AG04450 (cell line): ENCODE results near the gene NCAPD2. TPM values are rescaled to one million over a fixed set of nuclear protein-coding genes. Genes with fewer than 3 reads are reported as not detected.

ENCODE experiments used
- CTCF ChIA-PET: fragments of 300-600, 350-600 bp; formaldehyde crosslinking; extraction: SDS; loops from one replicate; lab custom pipeline; 2022; ENCODE audit warnings: antibody characterized with exemption, inconsistent platforms; lab: Charles Lee
- POLR2A ChIA-PET: fragments of 350-600 bp; formaldehyde crosslinking; extraction: SDS; loops from one replicate; lab custom pipeline; 2021; ENCODE audit warnings: antibody characterized with exemption, inconsistent platforms; lab: Yijun Ruan, JAX
- DNase-seq: peaks from one replicate; pipeline ENCODE4 v3.0.0-alpha.2; 2011; ENCODE audit warnings: low read depth, low spot score
- H3K27ac ChIP-seq: one replicate; pipeline ENCODE4 v1.5.1; 2012; ENCODE audit warnings: low read depth, low read length, control low read depth
- H3K27me3 ChIP-seq: one replicate; pipeline ENCODE4 v1.6.0; 2012; ENCODE audit warnings: low read length; ENCODE audit not compliant: control insufficient read depth, insufficient read depth
- H3K4me3 ChIP-seq: 2 replicates; pipeline ENCODE4 v1.5.1; 2011; ENCODE audit warnings: mild to moderate bottlenecking, low read depth, low read length, control low read depth
- H3K9me3 ChIP-seq: 2 replicates; pipeline ENCODE4 v1.5.1; 2012; ENCODE audit warnings: low read length; ENCODE audit not compliant: control insufficient read depth, insufficient read depth
- CTCF ChIP-seq: IDR thresholded peaks from 2 replicates; pipeline ENCODE4 v1.5.1; 2011; ENCODE audit warnings: low read depth, low read length, control low read depth, inconsistent platforms
- polyA plus RNA-seq: library from polyadenylated mRNA; depleted of rRNA; stranded (reverse); fragments of >200 nt; gene quantifications from 2 replicates; pipeline ENCODE4 v1.2.3, GENCODE V29; 2011

Gene NCAPD2
- polyA plus RNA-seq, 1 experiment = 38.4 TPM

GRCh38 chr12:6541371-6542165 lies 47.7 kb downstream of the NCAPD2 start:
- H3K4me3 ChIP-seq = no peak overlapping the region
- no peak for DNase-seq
- CTCF ChIA-PET = interaction anchor here (4.2 kb wide), 1 partner anchor 9 kb away, joined by 103 read pairs; no protein-coding TSS in a partner anchor
- POLR2A ChIA-PET = interaction anchor here (0.5 to 7.7 kb wide), 2 partner anchors 10 to 159 kb away, joined by 4 to 218 read pairs; partner anchors contain the start of gene IFFO1
- peak overlapping the region; percentile 83 for H3K27ac ChIP-seq
- no peak for TF ChIP-seq CTCF
- no peaks in the 10 kb centered on the region for H3K27me3 ChIP-seq
- no peaks in the 10 kb centered on the region for H3K9me3 ChIP-seq

GRCh38 chr12:6542209-6543009 lies 48.5 kb downstream of the NCAPD2 start:
- ChIA-PET POLR2A (interaction anchor here (1.1 kb wide), 1 partner anchor 8 kb away, joined by 6 read pairs; the partner anchor contains the start of gene GAPDH), CTCF (no interaction called here)
- Histone ChIP-seq H3K27ac (no peak overlapping the region), H3K9me3 (no peaks in the 10 kb centered on the region), H3K4me3 (no peak overlapping the region), H3K27me3 (no peaks in the 10 kb centered on the region)
- TF ChIP-seq CTCF = no peak
- DNase-seq = no peak

- no peak overlapping the region for H3K27ac ChIP-seq
- TF ChIP-seq CTCF = no peak
- no peak overlapping the region for H3K4me3 ChIP-seq
- H3K9me3 ChIP-seq = no peaks in the 10 kb centered on the region
- ChIA-PET CTCF (interaction anchor here (1.6 to 10.3 kb wide), 3 partner anchors 7 to 18 kb away, joined by 4 to 103 read pairs (median 23); no protein-coding TSS in a partner anchor), POLR2A (interaction anchor here (1.1 to 11.1 kb wide), 2 partner anchors 8 to 12 kb away, joined by 3 to 218 read pairs; partner anchors contain the start of gene GAPDH)
- H3K27me3 ChIP-seq = no peaks in the 10 kb centered on the region
- DNase-seq = no peak
Observed at GRCh38 chr12:6546016-6546415, 52.1 kb downstream of the NCAPD2 start.

GRCh38 chr12:6547566-6547965 lies 53.7 kb downstream of the NCAPD2 start:
- peak overlapping the region; percentile 96 for H3K27ac ChIP-seq
- POLR2A ChIA-PET = interaction anchor here (2.4 to 11.1 kb wide), 2 partner anchors 10 to 15 kb away, joined by 6 to 218 read pairs; partner anchors contain the start of gene GAPDH
- H3K9me3 ChIP-seq = no peaks in the 10 kb centered on the region
- DNase-seq = no peak
- no peak for TF ChIP-seq CTCF
- CTCF ChIA-PET = interaction anchor here (0.7 to 10.3 kb wide), 3 partner anchors 8 to 82 kb away, joined by 3 to 103 read pairs (median 23); no protein-coding TSS in a partner anchor
- no peaks in the 10 kb centered on the region for H3K27me3 ChIP-seq
- peak overlapping the region; percentile 60 for H3K4me3 ChIP-seq
